B cell (primary cell): ENCODE measurements around the gene GSTA5. TPM values are rescaled to one million over a fixed set of nuclear protein-coding genes. Genes with fewer than 3 reads are reported as not detected.

Experiments
- polyA plus RNA-seq: library from polyadenylated mRNA; depleted of rRNA; stranded (reverse); fragments of >200 nt; gene quantifications from 2 replicates; pipeline ENCODE4 v1.2.3, GENCODE V29; 2012
- total RNA-seq, 2 donors: library from RNA; stranded (reverse); fragments of 120-200 nt in 1 of 2; gene quantifications; 1 replicate in 1 of 2; 2 replicates in 1 of 2; pipeline versions ENCODE4 v1.2.3 to v1.2.4, GENCODE V29; 2013 to 2022

Gene GSTA5
- total and polyA plus RNA-seq, 2 donors (not counting 1 experiment from before 2014, with no cell fraction given), result not detected

Other genes with a start within 250 kb of the GSTA5 start
- 5.9 and 9.5 TPM in 2 replicates for gene TMEM14A, start 169.7 kb downstream of the GSTA5 start, total RNA-seq
- 5.2 and 7.6 TPM in 2 replicates for gene TMEM14A, start 169.7 kb downstream of the GSTA5 start, polyA plus RNA-seq
- not detected in 2 replicates for gene GSTA2, start 77.3 kb downstream of the GSTA5 start, total RNA-seq
- gene GSTA2, start 77.3 kb downstream of the GSTA5 start, polyA plus RNA-seq, result not detected in 2 replicates
- gene GSTA1, start 37.0 kb downstream of the GSTA5 start, total RNA-seq, result not detected in 2 replicates
- gene GSTA1, start 37.0 kb downstream of the GSTA5 start, polyA plus RNA-seq, result not detected in 2 replicates
- not detected in 2 replicates for gene GSTA3, start 68.9 kb upstream of the GSTA5 start, total RNA-seq
- not detected in 2 replicates for gene GSTA3, start 68.9 kb upstream of the GSTA5 start, polyA plus RNA-seq
- gene GSTA4, start 154.5 kb upstream of the GSTA5 start, total RNA-seq, result 1.0 and 1.7 TPM in 2 replicates
- gene GSTA4, start 154.5 kb upstream of the GSTA5 start, polyA plus RNA-seq, result 4.9 and 8.4 TPM in 2 replicates
- gene CILK1, start 221.0 kb upstream of the GSTA5 start, total RNA-seq, result 11.8 and 13.0 TPM in 2 replicates
- gene CILK1, start 221.0 kb upstream of the GSTA5 start, polyA plus RNA-seq, result 5.5 and 7.3 TPM in 2 replicates
- gene FBXO9, start 224.6 kb upstream of the GSTA5 start, total RNA-seq, result 105 and 109 TPM in 2 replicates
- gene FBXO9, start 224.6 kb upstream of the GSTA5 start, polyA plus RNA-seq, result 105 and 133 TPM in 2 replicates